Endometrium (tissue), 2 donors: Measurements from ENCODE around the gene ANGPTL4.
"Not testable (repeated sequence)": the region's sequence is repeated elsewhere in the genome, so short reads cannot be mapped to it uniquely, and the experiment has no call there.

ENCODE experiments used
- FAIRE-seq: peaks from 2 replicates; lab custom pipeline; 2012; peaks lifted over from hg19 to GRCh38; lab: Jason Lieb, UNC
- donor health status: control.
- donor health status: control.

Gene ANGPTL4

GRCh38 chr19:8361921-8362793 is 1.8 kb upstream of the ANGPTL4 start:
- FAIRE-seq = no peak

GRCh38 chr19:8366121-8366581 is 2.2 kb downstream of the ANGPTL4 start:
- FAIRE-seq = no peak

- FAIRE-seq = no peak
Observed at GRCh38 chr19:8366961-8367326, 3.0 kb downstream of the ANGPTL4 start.

DNA sequence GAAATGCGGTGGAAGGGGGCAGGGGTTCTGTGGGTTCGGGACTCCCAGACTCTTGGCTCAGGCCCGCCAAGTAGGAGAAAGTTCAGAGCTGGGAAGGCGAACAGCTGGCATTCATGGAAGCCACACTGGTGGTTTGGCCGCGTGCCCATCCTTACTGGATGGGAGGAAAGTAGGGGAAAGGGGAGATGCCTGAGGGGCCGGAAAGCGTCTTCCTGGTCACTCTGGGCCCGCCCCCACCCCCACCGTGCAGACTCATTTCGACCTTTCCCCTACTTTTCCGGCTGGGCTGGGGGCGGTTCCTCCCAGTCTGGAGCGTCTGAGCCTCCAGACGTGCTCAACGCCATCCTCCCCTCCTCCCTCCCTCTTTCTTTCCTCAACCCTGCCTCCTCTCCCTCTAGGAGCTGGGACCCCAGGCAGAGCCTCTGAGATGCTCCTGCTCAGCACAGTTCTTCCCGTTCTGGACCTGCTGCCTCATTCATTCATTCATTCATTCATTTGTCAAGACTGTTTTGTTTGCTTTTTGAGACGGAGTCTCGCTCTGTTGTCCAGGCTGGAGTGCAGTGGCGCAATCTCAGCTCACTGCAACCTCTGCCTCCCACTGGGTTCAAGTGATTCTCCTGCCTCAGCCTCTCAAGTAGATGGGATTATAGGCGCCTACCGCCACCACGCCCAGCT is 3.5 kb downstream of the ANGPTL4 start:
- no peak for FAIRE-seq

GRCh38 chr19:8370176-8371010 is 6.4 kb downstream of the ANGPTL4 start:
- no peak for FAIRE-seq

GRCh38 chr19:8371011-8371804 is 7.3 kb downstream of the ANGPTL4 start:
- no peak for FAIRE-seq

GRCh38 chr19:8373867-8374813 is 10.2 kb downstream of the ANGPTL4 start:
- no peak for FAIRE-seq

DNA sequence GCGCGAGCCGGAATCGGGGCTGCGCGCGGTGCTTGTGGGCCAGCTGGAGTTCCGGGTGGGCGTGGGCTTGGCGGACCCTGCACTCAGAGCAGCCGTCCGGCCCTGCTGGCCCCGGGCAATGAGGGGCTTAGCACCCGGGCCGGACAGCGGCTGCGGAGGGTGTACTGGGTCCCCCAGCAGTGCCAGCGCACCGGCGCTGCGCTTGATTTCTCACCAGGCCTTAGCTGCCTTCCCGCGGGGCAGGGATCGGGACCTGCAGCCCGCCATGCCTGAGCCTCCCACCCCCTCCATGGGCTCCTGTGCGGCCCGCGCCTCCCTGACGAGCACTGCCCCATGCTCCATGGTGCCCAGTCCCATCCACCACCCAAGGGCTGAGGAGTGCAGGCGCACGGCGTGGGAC is 11.8 kb downstream of the ANGPTL4 start:
- not testable (repeated sequence) for FAIRE-seq

DNA sequence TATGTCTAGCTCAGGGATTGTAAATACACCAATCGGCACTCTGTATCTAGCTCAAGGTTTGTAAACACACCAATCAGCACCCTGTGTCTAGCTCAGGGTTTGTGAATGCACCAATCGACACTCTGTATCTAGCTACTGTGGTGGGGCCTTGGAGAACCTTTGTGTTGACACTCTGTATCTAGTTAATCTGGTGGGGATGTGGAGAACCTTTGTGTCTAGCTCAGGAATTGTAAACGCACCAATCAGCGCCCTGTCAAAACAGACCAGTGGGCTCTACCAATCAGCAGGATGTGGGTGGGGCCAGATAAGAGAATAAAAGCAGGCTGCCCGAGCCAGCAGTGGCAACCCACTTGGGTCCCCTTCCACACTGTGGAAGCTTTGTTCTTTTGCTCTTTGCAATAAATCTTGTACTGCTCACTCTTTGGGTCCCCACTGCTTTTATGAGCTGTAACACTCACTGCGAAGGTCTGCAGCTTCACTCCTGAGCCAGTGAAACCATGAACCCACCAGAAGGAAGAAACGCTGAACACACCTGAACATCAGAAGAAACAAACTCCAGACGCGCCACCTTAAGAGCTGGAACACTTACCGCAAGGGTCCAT is 12.5 kb downstream of the ANGPTL4 start:
- FAIRE-seq = not testable (repeated sequence)

DNA sequence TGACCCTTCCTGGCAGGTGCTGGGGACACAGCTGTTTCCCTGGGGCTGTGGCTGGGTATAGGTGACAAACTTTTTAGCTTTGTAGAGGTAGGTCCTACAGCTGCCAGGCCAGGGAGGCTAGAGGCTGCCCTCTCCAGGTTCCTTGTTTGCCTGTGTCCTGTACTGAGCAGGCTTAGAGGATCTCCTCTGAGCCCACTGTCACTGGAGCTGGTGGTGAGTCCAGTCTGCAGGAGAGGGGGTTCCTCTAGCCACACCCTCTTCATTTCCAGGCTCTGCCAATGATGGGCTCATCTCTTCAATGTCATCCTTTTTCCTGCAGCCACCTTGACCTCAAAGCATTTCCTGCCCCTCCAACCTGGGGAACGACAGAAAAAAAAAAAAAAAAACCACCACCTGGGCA is 13.6 kb downstream of the ANGPTL4 start:
- FAIRE-seq = no peak

DNA sequence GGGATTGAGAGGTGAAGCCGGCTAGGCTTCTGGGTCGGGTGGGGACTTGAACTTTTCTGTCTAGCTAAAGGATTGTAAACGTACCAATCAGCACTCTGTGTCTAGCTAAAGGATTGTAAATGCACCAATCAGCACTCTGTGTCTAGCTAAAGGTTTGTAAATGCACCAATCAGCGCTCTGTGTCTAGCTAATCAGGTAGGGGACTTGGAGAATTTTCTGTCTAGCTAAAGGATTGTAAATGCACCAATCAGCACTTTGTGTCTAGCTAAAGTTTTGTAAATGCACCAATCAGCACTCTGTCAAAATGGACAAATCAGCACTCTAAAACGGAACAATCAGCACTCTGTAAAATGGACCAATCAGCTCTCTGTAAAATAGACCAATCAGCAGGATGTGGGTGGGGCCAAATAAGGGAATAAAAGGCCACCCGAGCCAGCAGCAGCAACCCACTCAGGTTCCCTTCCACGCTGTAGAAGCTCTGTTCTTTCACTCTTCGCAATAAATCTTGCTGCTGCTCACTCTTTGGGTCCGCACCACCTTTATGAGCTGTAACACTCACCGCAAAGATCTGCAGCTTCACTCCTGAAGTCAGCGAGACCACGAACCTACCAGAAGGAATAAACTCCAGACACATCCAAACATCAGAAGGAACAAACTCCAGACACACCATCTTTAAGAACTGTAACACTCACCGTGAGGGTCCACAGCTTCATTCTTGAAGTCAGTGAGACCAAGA is 15.4 kb downstream of the ANGPTL4 start:
- not testable (repeated sequence) for FAIRE-seq

DNA sequence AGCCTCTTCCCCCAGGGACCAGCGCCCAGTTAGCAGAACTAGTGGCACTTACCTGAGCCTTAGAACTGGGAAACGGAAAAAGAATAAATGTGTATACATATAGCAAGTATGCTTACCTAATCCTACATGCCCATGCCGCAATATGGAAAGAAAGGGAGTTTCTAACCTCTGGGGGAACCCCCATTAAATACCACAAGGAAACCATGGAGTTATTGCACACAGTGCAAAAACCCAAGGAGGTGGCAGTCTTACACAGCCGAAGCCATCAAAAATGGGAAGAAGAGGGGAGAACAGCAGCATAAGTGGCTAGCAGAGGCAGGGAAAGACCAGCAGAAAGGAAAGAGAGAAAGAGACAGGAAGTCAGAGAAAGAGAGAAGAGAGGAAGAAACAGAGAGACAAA is 20.6 kb downstream of the ANGPTL4 start:
- FAIRE-seq = not testable (repeated sequence)

GRCh38 chr19:8385103-8385502 is 21.1 kb downstream of the ANGPTL4 start:
- FAIRE-seq = not testable (repeated sequence)

- not testable (repeated sequence) for FAIRE-seq
Observed at GRCh38 chr19:8385566-8385965, 21.6 kb downstream of the ANGPTL4 start.

DNA sequence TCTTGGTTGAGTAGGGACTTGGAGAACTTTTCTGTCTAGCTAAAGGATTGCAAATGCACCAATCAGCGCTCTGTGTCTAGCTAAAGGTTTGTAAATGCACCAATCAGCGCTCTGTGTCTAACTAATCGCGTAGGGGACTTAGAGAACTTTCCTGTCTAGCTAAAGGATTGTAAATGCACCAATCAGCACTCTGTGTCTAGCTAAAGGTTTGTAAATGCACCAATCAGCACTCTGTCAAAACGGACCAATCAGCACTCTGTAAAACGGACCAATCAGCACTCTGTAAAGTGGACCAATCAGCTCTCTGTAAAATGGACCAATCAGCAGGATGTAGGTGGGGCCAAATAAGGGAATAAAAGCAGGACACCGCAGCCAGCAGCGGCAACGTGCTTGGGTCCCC is 22.5 kb downstream of the ANGPTL4 start:
- not testable (repeated sequence) for FAIRE-seq

GRCh38 chr19:8386990-8387389 is 23.0 kb downstream of the ANGPTL4 start:
- FAIRE-seq = no peak

- no peak for FAIRE-seq
Observed at GRCh38 chr19:8387688-8388611, 24.0 kb downstream of the ANGPTL4 start.

DNA sequence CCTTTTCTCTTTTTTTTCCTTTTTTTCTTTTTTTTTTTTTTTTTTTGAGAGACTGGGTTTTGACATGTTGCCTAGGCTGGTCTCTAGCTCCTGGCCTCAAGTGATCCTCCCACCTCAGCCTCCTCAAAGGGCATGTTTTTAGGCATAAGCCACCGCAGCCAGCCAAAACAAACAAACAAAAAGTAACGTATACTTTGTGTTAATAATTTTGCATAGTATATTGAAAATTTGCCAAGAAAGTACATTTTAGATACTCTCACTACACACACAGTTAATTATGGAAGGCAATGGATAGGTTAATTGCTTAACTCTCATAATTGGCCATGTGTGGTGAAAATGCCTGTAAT is 24.6 kb downstream of the ANGPTL4 start:
- FAIRE-seq = no peak
